HUES6 (cell line): ENCODE results near the gene DYTN.
"Not testable (repeated sequence)": the region's sequence is repeated elsewhere in the genome, so short reads cannot be mapped to it uniquely, and the experiment has no call there.

Source experiments
- H3K27ac ChIP-seq: 2 replicates; pipeline ENCODE4 v1.7.0; 2013; ENCODE audit warnings: low read depth, mild to moderate bottlenecking, low read length, inconsistent platforms
- H3K27me3 ChIP-seq: 2 replicates; pipeline ENCODE4 v1.6.1; 2013; ENCODE audit warnings: low read length; ENCODE audit not compliant: control insufficient read depth, insufficient read depth
- H3K36me3 ChIP-seq: 2 replicates; pipeline ENCODE4 v1.6.1; 2013; ENCODE audit warnings: low read length; ENCODE audit not compliant: control insufficient read depth, insufficient read depth
- H3K4me1 ChIP-seq: 2 replicates; pipeline ENCODE4 v1.6.1; 2013; ENCODE audit warnings: low read length; ENCODE audit not compliant: control insufficient read depth, insufficient read depth
- H3K4me3 ChIP-seq: 2 replicates; pipeline ENCODE4 v1.5.1; 2013; ENCODE audit warnings: low read depth, low read length
- H3K9ac ChIP-seq: one replicate; pipeline ENCODE4 v1.6.1; 2013; ENCODE audit warnings: mild to moderate bottlenecking, low read length
- H3K9me3 ChIP-seq: 2 replicates; pipeline ENCODE4 v1.6.1; 2013; ENCODE audit warnings: low read depth, low read length; ENCODE audit not compliant: control insufficient read depth, insufficient read depth

DYTN gene

GRCh38 chr2:206727287-206727686 lies 9.1 kb upstream of the DYTN start:
- H3K4me3 ChIP-seq, result no peak overlapping the region
- H3K27ac ChIP-seq, result no peak overlapping the region
- no peak overlapping the region for H3K9ac ChIP-seq
- H3K27me3 ChIP-seq, result no peaks in the 10 kb centered on the region
- 0 out of 2 replicates have a peak, but pooled peaks cover under 1% of the 10 kb centered on the region for H3K9me3 ChIP-seq
- no peaks in the 10 kb centered on the region for H3K36me3 ChIP-seq
- H3K4me1 ChIP-seq, result no peaks in the 10 kb centered on the region

- no peak overlapping the region for H3K4me3 ChIP-seq
- H3K27ac ChIP-seq, result no peak overlapping the region
- H3K9me3 ChIP-seq, result peaks cover 5% of the 10 kb centered on the region; the same call in 1 of the 2 replicates
- H3K9ac ChIP-seq, result no peak overlapping the region
- H3K27me3 ChIP-seq, result no peaks in the 10 kb centered on the region
- no peaks in the 10 kb centered on the region; the same call in 1 of the 2 replicates for H3K4me1 ChIP-seq
- H3K36me3 ChIP-seq, result no peaks in the 10 kb centered on the region
Measured at GRCh38 chr2:206723288-206723687, 5.1 kb upstream of the DYTN start.

GRCh38 chr2:206721256-206721920 lies 3.2 kb upstream of the DYTN start:
- Histone ChIP-seq H3K4me3 (no peak overlapping the region), H3K36me3 (no peaks in the 10 kb centered on the region), H3K27me3 (no peaks in the 10 kb centered on the region), H3K4me1 (no peaks in the 10 kb centered on the region; the same call in 1 of the 2 replicates), H3K9ac (no peak overlapping the region), H3K27ac (no peak overlapping the region), H3K9me3 (peaks cover 5% of the 10 kb centered on the region; the same call in 1 of the 2 replicates)

GRCh38 chr2:206716623-206717022 lies 1.6 kb downstream of the DYTN start:
- Histone ChIP-seq H3K27me3 (no peaks in the 10 kb centered on the region), H3K9me3 (no peaks in the 10 kb centered on the region), H3K9ac (no peak overlapping the region), H3K36me3 (no peaks in the 10 kb centered on the region), H3K4me1 (peaks cover 6% of the 10 kb centered on the region; the same call in 1 of the 2 replicates), H3K4me3 (no peak overlapping the region), H3K27ac (no peak overlapping the region)

GRCh38 chr2:206715183-206715582 lies 3.0 kb downstream of the DYTN start:
- not testable (repeated sequence) for H3K36me3 ChIP-seq, H3K9me3 ChIP-seq, H3K27ac ChIP-seq, H3K27me3 ChIP-seq, H3K9ac ChIP-seq, H3K4me1 ChIP-seq, H3K4me3 ChIP-seq

GRCh38 chr2:206713746-206714145 lies 4.5 kb downstream of the DYTN start:
- no peaks in the 10 kb centered on the region for H3K36me3 ChIP-seq
- no peak overlapping the region for H3K4me3 ChIP-seq
- H3K27me3 ChIP-seq, result no peaks in the 10 kb centered on the region
- H3K4me1 ChIP-seq, result peaks cover 6% of the 10 kb centered on the region; the same call in 1 of the 2 replicates
- no peak overlapping the region for H3K9ac ChIP-seq
- no peak overlapping the region for H3K27ac ChIP-seq
- no peaks in the 10 kb centered on the region for H3K9me3 ChIP-seq

GRCh38 chr2:206708286-206708685 lies 9.9 kb downstream of the DYTN start:
- Histone ChIP-seq H3K36me3 (no peaks in the 10 kb centered on the region), H3K9me3 (no peaks in the 10 kb centered on the region), H3K4me1 (no peaks in the 10 kb centered on the region; the same call in 1 of the 2 replicates), H3K27ac (no peak overlapping the region), H3K27me3 (no peaks in the 10 kb centered on the region), H3K4me3 (no peak overlapping the region), H3K9ac (no peak overlapping the region)

- Histone ChIP-seq H3K4me1 (no peaks in the 10 kb centered on the region), H3K4me3 (no peak overlapping the region), H3K27ac (no peak overlapping the region), H3K27me3 (no peaks in the 10 kb centered on the region), H3K9ac (no peak overlapping the region), H3K36me3 (no peaks in the 10 kb centered on the region), H3K9me3 (no peaks in the 10 kb centered on the region)
Measured at GRCh38 chr2:206707164-206707701, 11.0 kb downstream of the DYTN start.

GRCh38 chr2:206701952-206702605 lies 16.1 kb downstream of the DYTN start:
- Histone ChIP-seq H3K4me1 (no peaks in the 10 kb centered on the region), H3K9ac (no peak overlapping the region), H3K9me3 (no peaks in the 10 kb centered on the region), H3K4me3 (no peak overlapping the region), H3K27me3 (no peaks in the 10 kb centered on the region), H3K36me3 (no peaks in the 10 kb centered on the region), H3K27ac (no peak overlapping the region)

- H3K9me3 ChIP-seq, result no peaks in the 10 kb centered on the region
Measured at GRCh38 chr2:206700156-206700555, 18.0 kb downstream of the DYTN start.

GRCh38 chr2:206698811-206699210 lies 19.4 kb downstream of the DYTN start:
- H3K27ac ChIP-seq, result no peak overlapping the region
- no peak overlapping the region for H3K9ac ChIP-seq
- H3K27me3 ChIP-seq, result no peaks in the 10 kb centered on the region
- H3K4me3 ChIP-seq, result no peak overlapping the region
- no peaks in the 10 kb centered on the region for H3K9me3 ChIP-seq
- H3K36me3 ChIP-seq, result no peaks in the 10 kb centered on the region
- no peaks in the 10 kb centered on the region for H3K4me1 ChIP-seq

More at GRCh38 chr2:206700156-206700555, 18.0 kb downstream of the DYTN start:
- H3K9ac ChIP-seq, result no peak overlapping the region
- no peak overlapping the region for H3K27ac ChIP-seq
- H3K4me3 ChIP-seq, result no peak overlapping the region
- H3K27me3 ChIP-seq, result no peaks in the 10 kb centered on the region
- H3K36me3 ChIP-seq, result no peaks in the 10 kb centered on the region
- no peaks in the 10 kb centered on the region for H3K4me1 ChIP-seq
